ENCODE measurements around the gene NFIA. TPM values are rescaled to one million over a fixed set of nuclear protein-coding genes. Genes with fewer than 3 reads are reported as not detected.

NFIA gene
- total and polyA plus RNA-seq, 9 of the 15 experiments (the other 6 are each of a cell fraction or from before 2014, with no cell fraction given) = 5.3 to 24.9 (median 9.8) TPM

DNA sequence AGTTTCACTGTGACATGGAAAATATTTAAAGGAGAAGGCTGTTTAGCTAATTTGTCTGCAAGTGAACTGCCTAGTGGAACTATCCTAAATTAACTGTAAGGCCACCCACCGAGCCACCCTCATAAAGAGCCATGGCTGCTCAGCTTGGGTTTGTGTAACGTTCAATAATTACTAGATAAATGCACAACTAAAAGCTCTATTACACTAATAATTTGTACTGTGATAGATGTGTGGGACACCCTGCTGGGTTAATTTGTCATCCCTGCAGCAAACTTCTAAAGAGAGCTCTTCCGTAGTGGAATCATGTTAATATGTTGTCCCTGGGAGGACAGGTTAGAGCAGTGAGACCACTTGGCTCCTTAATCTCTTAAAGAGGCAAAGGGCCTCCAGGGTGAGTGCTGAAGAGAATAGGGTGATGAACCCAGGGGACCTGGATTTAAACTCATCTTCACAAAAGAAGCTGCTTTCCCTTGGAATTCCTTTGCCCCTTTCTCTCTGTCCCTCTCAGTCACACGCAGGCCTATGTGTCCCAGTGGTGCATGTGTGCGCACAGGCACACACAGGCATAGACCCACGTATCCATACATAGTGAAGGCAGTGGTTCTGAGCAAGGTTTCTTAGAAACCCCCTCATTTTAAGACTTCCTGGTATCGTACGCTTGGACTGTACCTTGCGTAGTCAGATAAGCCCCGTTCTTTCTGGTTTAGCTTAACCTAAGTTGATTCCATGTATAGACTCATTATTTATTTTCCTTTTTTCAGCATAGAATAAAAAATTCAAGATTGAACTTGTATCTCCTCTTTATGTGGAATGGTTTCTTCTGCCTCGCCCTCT is 310.3 kb downstream of the NFIA start (continued):
- TF ChIP-seq, protein P1, sequence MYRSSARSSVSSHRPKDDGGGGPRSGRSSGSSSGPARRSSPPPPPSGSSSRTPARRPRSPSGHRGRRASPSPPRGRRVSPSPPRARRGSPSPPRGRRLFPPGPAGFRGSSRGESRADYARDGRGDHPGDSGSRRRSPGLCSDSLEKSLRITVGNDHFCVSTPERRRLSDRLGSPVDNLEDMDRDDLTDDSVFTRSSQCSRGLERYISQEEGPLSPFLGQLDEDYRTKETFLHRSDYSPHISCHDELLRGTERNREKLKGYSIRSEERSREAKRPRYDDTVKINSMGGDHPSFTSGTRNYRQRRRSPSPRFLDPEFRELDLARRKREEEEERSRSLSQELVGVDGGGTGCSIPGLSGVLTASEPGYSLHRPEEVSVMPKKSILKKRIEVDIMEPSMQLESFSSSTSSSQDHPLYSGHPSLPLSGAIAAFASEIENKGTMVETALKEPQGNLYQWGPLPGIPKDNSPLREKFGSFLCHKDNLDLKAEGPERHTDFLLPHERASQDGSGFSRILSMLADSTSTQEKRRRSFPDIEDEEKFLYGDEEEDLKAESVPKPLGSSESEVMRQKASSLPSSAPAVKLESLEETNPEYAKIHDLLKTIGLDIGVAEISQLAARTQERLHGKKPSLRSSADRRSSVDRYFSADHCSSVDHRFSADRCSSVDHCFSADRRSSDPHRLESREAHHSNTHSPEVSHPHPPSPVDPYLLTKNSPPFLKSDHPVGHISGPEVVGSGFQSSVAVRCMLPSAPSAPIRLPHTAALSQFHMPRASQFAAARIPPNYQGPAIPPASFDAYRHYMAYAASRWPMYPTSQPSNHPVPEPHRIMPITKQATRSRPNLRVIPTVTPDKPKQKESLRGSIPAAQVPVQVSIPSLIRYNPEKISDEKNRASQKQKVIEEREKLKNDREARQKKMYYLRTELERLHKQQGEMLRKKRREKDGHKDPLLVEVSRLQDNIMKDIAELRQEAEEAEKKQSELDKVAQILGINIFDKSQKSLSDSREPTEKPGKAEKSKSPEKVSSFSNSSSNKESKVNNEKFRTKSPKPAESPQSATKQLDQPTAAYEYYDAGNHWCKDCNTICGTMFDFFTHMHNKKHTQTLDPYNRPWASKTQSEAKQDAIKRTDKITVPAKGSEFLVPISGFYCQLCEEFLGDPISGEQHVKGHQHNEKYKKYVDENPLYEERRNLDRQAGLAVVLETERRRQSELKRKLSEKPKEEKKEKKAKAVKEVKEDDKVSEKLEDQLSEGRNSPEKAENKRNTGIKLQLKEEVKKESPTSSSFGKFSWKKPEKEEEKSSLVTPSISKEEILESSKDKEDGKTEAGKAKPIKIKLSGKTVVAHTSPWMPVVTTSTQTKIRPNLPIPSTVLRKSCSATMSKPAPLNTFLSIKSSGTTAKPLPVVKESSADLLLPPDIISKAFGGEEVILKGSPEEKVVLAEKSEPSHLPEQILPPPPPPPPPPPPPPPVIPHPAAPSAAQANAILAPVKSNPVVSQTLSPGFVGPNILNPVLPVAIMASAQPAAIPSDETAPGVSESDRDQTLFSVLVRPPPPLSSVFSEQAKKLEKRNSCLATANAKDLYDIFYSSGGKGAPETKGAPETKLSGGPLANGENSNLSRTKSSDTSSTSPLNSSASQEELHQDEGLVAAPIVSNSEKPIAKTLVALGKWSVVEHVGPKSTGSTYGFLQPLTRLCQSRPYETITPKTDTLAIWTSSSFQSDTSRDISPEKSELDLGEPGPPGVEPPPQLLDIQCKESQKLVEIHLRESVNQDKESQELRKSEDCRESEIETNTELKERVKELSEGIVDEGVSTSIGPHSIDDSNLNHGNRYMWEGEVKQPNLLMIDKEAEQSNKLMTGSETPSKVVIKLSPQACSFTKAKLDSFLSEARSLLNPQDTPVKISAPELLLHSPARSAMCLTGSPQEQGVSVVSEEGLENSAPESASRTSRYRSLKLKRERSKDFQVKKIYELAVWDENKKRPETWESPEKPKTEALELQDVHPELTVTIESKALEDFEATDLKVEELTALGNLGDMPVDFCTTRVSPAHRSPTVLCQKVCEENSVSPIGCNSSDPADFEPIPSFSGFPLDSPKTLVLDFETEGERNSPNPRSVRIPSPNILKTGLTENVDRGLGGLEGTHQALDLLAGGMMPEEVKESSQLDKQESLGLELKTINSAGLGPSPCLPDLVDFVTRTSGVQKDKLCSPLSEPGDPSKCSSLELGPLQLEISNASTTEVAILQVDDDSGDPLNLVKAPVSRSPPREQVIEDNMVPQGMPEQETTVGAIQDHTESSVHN (IDR thresholded peaks at IDR 0.05; ENCODE audit: borderline replicate concordance in 1 of 2, low read depth in 1 of 2) = no peak
- TF ChIP-seq KLF16 (IDR thresholded peaks at IDR 0.05) (no peak), ZNF12 (CRISPR knock-in tag; IDR thresholded peaks at IDR 0.05) (no peak), CSDE1 (IDR thresholded peaks at IDR 0.05) (no peak), KAT8 (IDR thresholded peaks at IDR 0.05; ENCODE audit: low read depth) (no peak), ZNF551 (CRISPR knock-in tag; IDR thresholded peaks at IDR 0.05) (no peak), COPS2 (conservative IDR thresholded peaks at IDR 0.05) (no peak), KDM4B (IDR thresholded peaks at IDR 0.05; ENCODE audit: borderline replicate concordance in 2 of 2, low read depth in 1 of 2) (no peak), HDAC1 (IDR thresholded peaks at IDR 0.05) (peak in 1 of 2 experiments; percentile 49; a peak in 1 of 4 replicates), RBBP5 (IDR thresholded peaks at IDR 0.05; ENCODE audit: borderline replicate concordance, insufficient read depth, low read length, poor library complexity, severe bottlenecking) (no peak), SMARCA4 (IDR thresholded peaks at IDR 0.05) (peak; percentile 55), BRCA1 (IDR thresholded peaks at IDR 0.05) (no peak), BRCA1 (CRISPR knock-in tag; IDR thresholded peaks at IDR 0.05) (no peak), ETS2 (tag; IDR thresholded peaks at IDR 0.05; ENCODE audit: borderline replicate concordance, poor library complexity, severe bottlenecking) (no peak), POLR2A (conservative IDR thresholded peaks at IDR 0.05) (0 out of 2 replicates have a peak, but pooled peaks have one; percentile 31)
- TF ChIP-seq, protein P2, sequence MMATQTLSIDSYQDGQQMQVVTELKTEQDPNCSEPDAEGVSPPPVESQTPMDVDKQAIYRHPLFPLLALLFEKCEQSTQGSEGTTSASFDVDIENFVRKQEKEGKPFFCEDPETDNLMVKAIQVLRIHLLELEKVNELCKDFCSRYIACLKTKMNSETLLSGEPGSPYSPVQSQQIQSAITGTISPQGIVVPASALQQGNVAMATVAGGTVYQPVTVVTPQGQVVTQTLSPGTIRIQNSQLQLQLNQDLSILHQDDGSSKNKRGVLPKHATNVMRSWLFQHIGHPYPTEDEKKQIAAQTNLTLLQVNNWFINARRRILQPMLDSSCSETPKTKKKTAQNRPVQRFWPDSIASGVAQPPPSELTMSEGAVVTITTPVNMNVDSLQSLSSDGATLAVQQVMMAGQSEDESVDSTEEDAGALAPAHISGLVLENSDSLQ (IDR thresholded peaks at IDR 0.05) = no peak
- TF ChIP-seq, protein P3, sequence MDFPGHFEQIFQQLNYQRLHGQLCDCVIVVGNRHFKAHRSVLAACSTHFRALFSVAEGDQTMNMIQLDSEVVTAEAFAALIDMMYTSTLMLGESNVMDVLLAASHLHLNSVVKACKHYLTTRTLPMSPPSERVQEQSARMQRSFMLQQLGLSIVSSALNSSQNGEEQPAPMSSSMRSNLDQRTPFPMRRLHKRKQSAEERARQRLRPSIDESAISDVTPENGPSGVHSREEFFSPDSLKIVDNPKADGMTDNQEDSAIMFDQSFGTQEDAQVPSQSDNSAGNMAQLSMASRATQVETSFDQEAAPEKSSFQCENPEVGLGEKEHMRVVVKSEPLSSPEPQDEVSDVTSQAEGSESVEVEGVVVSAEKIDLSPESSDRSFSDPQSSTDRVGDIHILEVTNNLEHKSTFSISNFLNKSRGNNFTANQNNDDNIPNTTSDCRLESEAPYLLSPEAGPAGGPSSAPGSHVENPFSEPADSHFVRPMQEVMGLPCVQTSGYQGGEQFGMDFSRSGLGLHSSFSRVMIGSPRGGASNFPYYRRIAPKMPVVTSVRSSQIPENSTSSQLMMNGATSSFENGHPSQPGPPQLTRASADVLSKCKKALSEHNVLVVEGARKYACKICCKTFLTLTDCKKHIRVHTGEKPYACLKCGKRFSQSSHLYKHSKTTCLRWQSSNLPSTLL (IDR thresholded peaks at IDR 0.05) = no peak
